ENCODE measurements around the gene SLC25A41. TPM values are rescaled to one million over a fixed set of nuclear protein-coding genes. Genes with fewer than 3 reads are reported as not detected.

Gene SLC25A41
- not detected for total RNA-seq

DNA sequence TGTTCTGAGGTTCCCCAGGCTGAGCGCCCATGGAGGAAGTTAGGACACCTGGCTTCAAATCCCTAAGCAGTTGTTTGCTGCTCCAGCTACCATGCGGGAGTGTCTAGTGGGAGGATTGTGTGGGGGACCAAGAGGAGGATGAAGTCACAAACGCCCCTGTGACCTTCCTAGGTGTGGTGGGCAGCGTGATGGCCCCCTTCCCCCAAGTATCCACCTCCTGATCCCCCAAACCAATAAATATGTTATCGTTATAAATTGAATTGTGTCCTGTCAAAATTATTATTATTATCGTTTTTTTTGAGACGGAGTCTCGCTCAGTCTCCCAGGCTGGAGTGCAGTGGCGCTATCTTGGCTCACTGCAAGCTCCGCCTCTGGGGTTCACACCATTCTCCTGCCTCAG lies at the start of gene SLC25A41:
Gene SLC25A41 (minus strand): TSS at position 101 of the 400 bp plus-strand sequence. CDS start 70 bp downstream, at position 31.
- H3K36me3 ChIP-seq: no peaks in the 10 kb centered on the region
- intact Hi-C loops (cut with DNase I): no loop called here
- no peak within 1 kb of the TSS for H3K27ac ChIP-seq
- H3K27me3 ChIP-seq: no peaks in the 10 kb centered on the region
- TF ChIP-seq, protein P1, sequence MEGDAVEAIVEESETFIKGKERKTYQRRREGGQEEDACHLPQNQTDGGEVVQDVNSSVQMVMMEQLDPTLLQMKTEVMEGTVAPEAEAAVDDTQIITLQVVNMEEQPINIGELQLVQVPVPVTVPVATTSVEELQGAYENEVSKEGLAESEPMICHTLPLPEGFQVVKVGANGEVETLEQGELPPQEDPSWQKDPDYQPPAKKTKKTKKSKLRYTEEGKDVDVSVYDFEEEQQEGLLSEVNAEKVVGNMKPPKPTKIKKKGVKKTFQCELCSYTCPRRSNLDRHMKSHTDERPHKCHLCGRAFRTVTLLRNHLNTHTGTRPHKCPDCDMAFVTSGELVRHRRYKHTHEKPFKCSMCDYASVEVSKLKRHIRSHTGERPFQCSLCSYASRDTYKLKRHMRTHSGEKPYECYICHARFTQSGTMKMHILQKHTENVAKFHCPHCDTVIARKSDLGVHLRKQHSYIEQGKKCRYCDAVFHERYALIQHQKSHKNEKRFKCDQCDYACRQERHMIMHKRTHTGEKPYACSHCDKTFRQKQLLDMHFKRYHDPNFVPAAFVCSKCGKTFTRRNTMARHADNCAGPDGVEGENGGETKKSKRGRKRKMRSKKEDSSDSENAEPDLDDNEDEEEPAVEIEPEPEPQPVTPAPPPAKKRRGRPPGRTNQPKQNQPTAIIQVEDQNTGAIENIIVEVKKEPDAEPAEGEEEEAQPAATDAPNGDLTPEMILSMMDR (IDR thresholded peaks at IDR 0.05): no peak
- DNase-seq (ENCODE audit: low spot score in 2 of 2): no peak
- no peak within 1 kb of the TSS for H3K4me3 ChIP-seq
- no peaks in the 10 kb centered on the region for H3K4me1 ChIP-seq
- no peaks in the 10 kb centered on the region for H3K9me3 ChIP-seq

- Histone ChIP-seq H3K27me3 (no peaks in the 10 kb centered on the region), H3K36me3 (no peaks in the 10 kb centered on the region), H3K4me3 (no peak overlapping the region), H3K4me1 (no peaks in the 10 kb centered on the region), H3K9me3 (no peaks in the 10 kb centered on the region), H3K27ac (no peak overlapping the region)
- TF ChIP-seq, protein P1 (IDR thresholded peaks at IDR 0.05): no peak
- DNase-seq (ENCODE audit: low spot score in 2 of 2): no peak
- intact Hi-C loops (cut with DNase I): no loop called here
Measured at GRCh38 chr19:6483235-6483634, 49.7 kb upstream of the SLC25A41 start.

DNA sequence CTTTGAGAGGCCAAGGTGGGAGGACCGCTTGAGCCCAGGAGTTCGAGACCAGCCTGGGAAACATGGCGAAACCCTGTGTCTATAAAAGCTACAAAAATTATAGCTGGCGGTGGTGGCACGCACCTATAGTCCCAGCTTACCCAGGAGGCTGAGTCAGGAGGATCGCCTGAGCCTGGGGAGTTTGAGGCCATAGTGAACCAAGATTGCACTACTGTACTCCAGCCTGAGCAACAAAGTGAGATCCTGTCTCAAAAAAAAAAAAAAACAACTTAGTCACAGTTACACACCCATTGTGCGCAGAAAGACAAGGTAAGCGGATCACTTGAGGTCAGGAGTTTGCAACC lies 48.8 kb upstream of the SLC25A41 start:
- Histone ChIP-seq H3K36me3 (no peaks in the 10 kb centered on the region), H3K4me3 (no peak overlapping the region), H3K4me1 (no peaks in the 10 kb centered on the region), H3K27ac (no peak overlapping the region), H3K27me3 (no peaks in the 10 kb centered on the region), H3K9me3 (no peaks in the 10 kb centered on the region)
- intact Hi-C loops (cut with DNase I): no loop called here
- DNase-seq (ENCODE audit: low spot score in 2 of 2): no peak
- TF ChIP-seq, protein P1 (IDR thresholded peaks at IDR 0.05): no peak

DNA sequence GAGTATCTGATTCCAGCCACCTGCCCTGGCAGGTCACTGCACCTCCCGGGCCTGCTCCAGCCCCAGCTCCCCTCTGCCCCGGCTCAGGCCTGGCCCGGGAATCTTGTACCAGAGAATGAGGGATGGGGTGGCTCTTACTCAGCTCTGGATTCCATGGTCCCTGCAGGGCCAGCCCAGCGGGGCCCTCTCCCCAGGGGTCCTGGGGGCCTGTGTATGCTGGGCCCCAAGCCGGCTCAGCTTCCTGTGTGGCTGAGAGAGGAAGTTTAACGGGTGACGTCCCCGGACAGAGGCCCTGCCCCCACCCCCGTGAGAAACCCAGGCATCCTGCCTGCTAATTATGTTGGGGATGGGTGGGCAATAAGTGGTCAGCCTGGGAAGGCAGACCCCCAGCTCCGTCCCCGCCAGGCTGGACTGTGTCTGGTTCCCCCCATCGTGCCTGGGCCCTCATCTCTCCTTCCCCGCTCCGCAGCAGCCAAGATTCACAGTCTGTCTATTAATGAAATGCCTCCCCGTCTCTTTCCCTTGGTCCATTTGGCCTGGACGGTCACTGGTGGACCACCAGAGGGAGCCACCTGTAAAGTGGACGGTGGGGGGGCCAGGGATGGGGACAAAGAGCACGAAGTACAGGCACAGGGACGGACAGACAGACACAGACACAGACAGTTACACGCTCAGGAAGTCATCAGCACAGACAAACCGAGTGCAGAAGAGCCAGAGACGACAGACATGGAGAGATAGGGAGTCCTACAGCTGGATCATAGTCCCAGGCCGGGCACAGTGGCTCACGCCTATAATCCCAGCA lies 48.2 kb upstream of the SLC25A41 start, which contains the start of gene DENND1C:
Gene DENND1C (minus strand): TSS at position 247 of the 802 bp plus-strand sequence. CDS start 92 bp downstream, at position 155.
- no peak for DNase-seq (ENCODE audit: low spot score in 2 of 2)
- Histone ChIP-seq H3K4me1 (no peaks in the 10 kb centered on the region), H3K27me3 (peaks cover 3% of the 10 kb centered on the region), H3K9me3 (no peaks in the 10 kb centered on the region), H3K27ac (no peak within 1 kb of the TSS), H3K36me3 (no peaks in the 10 kb centered on the region), H3K4me3 (peak within 1 kb of the TSS in 1 of 2 donors; percentile 53)
- intact Hi-C loops (cut with DNase I): no loop called here
- TF ChIP-seq, protein P1 (IDR thresholded peaks at IDR 0.05): peak; percentile 10 to 34 (median 16)

DNA sequence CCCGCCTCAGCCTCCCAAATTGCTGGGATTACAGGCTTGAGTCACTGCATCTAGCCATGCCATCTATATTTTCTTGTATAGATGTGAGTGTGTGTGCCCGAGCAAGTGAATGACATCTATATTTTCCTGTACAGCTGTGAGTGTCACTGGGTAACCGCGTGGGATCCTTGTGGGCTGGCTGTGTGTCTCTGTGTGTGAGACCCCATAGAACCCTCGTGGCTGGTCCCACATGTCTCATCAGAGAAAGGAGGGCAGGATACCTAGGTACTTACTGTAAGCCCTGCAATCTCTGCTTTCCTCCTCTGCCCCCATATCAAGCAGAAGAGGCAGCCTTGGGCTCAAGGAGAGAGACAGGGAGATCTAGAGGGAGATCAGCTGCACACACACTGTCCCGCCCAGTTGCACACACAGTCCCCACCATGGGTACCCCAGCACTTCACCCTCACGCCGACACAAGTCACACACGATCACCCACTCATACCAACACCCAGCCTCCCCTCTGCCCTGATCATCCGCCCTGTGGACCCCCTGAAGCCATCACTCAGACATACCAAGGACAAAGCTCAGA lies 47.4 kb upstream of the SLC25A41 start:
- Histone ChIP-seq H3K4me1 (no peaks in the 10 kb centered on the region), H3K36me3 (no peaks in the 10 kb centered on the region), H3K27me3 (peaks cover 11% of the 10 kb centered on the region), H3K27ac (no peak overlapping the region), H3K9me3 (no peaks in the 10 kb centered on the region), H3K4me3 (peak overlapping the region in 1 of 2 donors; percentile 53)
- TF ChIP-seq, protein P1 (IDR thresholded peaks at IDR 0.05): no peak
- intact Hi-C loops (cut with DNase I): no loop called here
- DNase-seq (ENCODE audit: low spot score in 2 of 2): no peak

Data from ascending aorta (tissue), 2 donors.